ENCODE measurements around the gene DLGAP4.
"Not testable (repeated sequence)": the region's sequence is repeated elsewhere in the genome, so short reads cannot be mapped to it uniquely, and the experiment has no call there.

DLGAP4 gene

DNA sequence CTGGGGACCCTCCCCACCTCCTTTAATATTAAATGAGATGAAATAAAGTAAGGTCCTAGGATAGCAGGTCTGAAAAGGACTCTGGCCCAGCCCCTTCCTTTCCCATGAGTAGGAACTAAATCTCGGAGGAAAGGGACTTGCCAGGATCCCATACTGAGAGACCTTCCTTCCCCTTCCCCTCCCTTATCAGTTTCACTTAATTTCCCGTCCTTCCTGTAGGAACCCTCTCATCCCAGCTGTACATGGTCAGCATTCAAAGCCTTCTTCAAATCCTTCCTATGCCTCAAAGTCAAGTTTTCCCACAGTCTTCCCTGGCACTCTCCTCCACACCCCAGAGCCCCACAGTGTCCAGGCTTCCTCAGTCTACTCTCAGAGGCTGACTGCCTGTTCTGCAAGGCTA lies 163.8 kb downstream of the DLGAP4 start:
- no peaks in the 10 kb centered on the region for H3K27me3 ChIP-seq (ENCODE audit: low read depth, low read length)
- H3K36me3 ChIP-seq (ENCODE audit: control insufficient read depth in 1 of 2, insufficient read depth in 2 of 2, low read length in 2 of 2) = no peaks in the 10 kb centered on the region
- H3K9me3 ChIP-seq (ENCODE audit: control insufficient read depth in 1 of 2, low read length in 2 of 2) = no peaks in the 10 kb centered on the region
- H3K4me3 ChIP-seq (ENCODE audit: low read depth in 1 of 2, low read length in 2 of 2) = no peak overlapping the region
- peak overlapping the region; percentile 25 for H3K27ac ChIP-seq (ENCODE audit: low read length)
- H3K4me1 ChIP-seq (ENCODE audit: control insufficient read depth in 1 of 2, insufficient read depth in 2 of 2, low read length in 2 of 2) = peaks cover 42 to 99% of the 10 kb centered on the region in 2 donors

- Histone ChIP-seq H3K27me3 (ENCODE audit: low read depth, low read length) (no peaks in the 10 kb centered on the region), H3K4me1 (ENCODE audit: control insufficient read depth in 1 of 2, insufficient read depth in 2 of 2, low read length in 2 of 2) (peaks cover 28 to 79% of the 10 kb centered on the region in 2 donors), H3K36me3 (ENCODE audit: control insufficient read depth in 1 of 2, insufficient read depth in 2 of 2, low read length in 2 of 2) (no peaks in the 10 kb centered on the region), H3K9me3 (ENCODE audit: control insufficient read depth in 1 of 2, low read length in 2 of 2) (no peaks in the 10 kb centered on the region), H3K4me3 (ENCODE audit: low read depth in 1 of 2, low read length in 2 of 2) (peak overlapping the region; percentile 27 to 43), H3K27ac (ENCODE audit: low read length) (peak overlapping the region; percentile 83)
These were observed 165.9 kb downstream of the DLGAP4 start for GRCh38 chr20:36471885-36472636.

GRCh38 chr20:36472637-36473090 lies 166.5 kb downstream of the DLGAP4 start:
- no peaks in the 10 kb centered on the region for H3K9me3 ChIP-seq (ENCODE audit: control insufficient read depth in 1 of 2, low read length in 2 of 2)
- peak overlapping the region; percentile 27 to 43 for H3K4me3 ChIP-seq (ENCODE audit: low read depth in 1 of 2, low read length in 2 of 2)
- peaks cover 22 to 73% of the 10 kb centered on the region in 2 donors for H3K4me1 ChIP-seq (ENCODE audit: control insufficient read depth in 1 of 2, insufficient read depth in 2 of 2, low read length in 2 of 2)
- no peaks in the 10 kb centered on the region for H3K27me3 ChIP-seq (ENCODE audit: low read depth, low read length)
- H3K27ac ChIP-seq (ENCODE audit: low read length) = peak overlapping the region; percentile 83
- no peaks in the 10 kb centered on the region for H3K36me3 ChIP-seq (ENCODE audit: control insufficient read depth in 1 of 2, insufficient read depth in 2 of 2, low read length in 2 of 2)

DNA sequence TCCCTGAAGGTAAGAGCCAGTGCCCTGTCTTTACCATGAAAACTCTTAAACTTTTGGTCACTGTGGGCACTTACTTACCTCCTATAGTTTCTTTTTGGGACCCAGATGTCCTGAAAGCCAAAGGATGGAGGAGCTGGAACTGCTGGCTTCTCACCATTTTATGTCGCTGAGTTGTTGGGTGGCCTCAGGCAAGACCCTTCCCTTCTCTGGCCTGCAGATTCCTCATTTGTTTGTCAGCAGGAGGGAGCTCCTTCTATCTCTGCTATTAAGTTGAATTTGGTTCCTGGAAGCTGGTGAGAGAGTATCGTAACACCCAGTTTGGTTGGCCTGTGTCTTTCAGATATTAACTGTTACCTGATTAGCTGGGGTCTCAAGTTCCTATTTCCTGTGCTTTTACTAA lies 167.0 kb downstream of the DLGAP4 start:
- Histone ChIP-seq H3K27me3 (ENCODE audit: low read depth, low read length) (no peaks in the 10 kb centered on the region), H3K36me3 (ENCODE audit: control insufficient read depth in 1 of 2, insufficient read depth in 2 of 2, low read length in 2 of 2) (no peaks in the 10 kb centered on the region), H3K9me3 (ENCODE audit: control insufficient read depth in 1 of 2, low read length in 2 of 2) (no peaks in the 10 kb centered on the region), H3K4me1 (ENCODE audit: control insufficient read depth in 1 of 2, insufficient read depth in 2 of 2, low read length in 2 of 2) (peaks cover 17 to 72% of the 10 kb centered on the region in 2 donors), H3K27ac (ENCODE audit: low read length) (peak overlapping the region; percentile 83), H3K4me3 (ENCODE audit: low read depth in 1 of 2, low read length in 2 of 2) (peak overlapping the region in 1 of 2 donors; percentile 43)

DNA sequence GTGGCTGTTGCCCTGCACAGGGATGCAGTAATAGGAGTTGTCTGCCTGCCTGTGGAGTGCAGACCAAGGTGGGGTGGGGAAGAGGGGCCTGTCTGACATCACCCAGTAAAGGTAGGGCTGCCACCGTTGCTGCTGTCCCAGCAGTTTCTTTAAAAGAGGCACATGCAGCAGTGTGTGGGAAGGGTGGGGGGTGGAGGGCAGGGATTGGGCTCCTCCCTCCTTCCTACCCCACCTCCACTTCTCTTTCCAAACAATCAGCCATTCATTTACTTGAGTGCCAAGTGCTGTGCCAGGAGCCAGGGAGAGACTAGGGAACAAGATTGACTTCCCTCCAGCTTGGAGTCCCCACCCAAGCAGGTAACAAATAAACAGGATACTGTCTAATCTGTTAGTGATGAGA lies 168.4 kb downstream of the DLGAP4 start:
- peaks cover 8 to 69% of the 10 kb centered on the region in 2 donors for H3K4me1 ChIP-seq (ENCODE audit: control insufficient read depth in 1 of 2, insufficient read depth in 2 of 2, low read length in 2 of 2)
- H3K36me3 ChIP-seq (ENCODE audit: control insufficient read depth in 1 of 2, insufficient read depth in 2 of 2, low read length in 2 of 2) = no peaks in the 10 kb centered on the region
- H3K4me3 ChIP-seq (ENCODE audit: low read depth in 1 of 2, low read length in 2 of 2) = no peak overlapping the region
- no peaks in the 10 kb centered on the region for H3K9me3 ChIP-seq (ENCODE audit: control insufficient read depth in 1 of 2, low read length in 2 of 2)
- H3K27me3 ChIP-seq (ENCODE audit: low read depth, low read length) = no peaks in the 10 kb centered on the region
- H3K27ac ChIP-seq (ENCODE audit: low read length) = peak overlapping the region; percentile 27

GRCh38 chr20:36475054-36475453 lies 168.9 kb downstream of the DLGAP4 start:
- Histone ChIP-seq H3K4me1 (ENCODE audit: control insufficient read depth in 1 of 2, insufficient read depth in 2 of 2, low read length in 2 of 2) (peaks cover 8 to 68% of the 10 kb centered on the region in 2 donors), H3K27ac (ENCODE audit: low read length) (peak overlapping the region; percentile 27)
- not testable (repeated sequence) for H3K27me3 ChIP-seq (ENCODE audit: low read depth, low read length); H3K9me3 ChIP-seq (ENCODE audit: control insufficient read depth in 1 of 2, low read length in 2 of 2); H3K36me3 ChIP-seq (ENCODE audit: control insufficient read depth in 1 of 2, insufficient read depth in 2 of 2, low read length in 2 of 2); H3K4me3 ChIP-seq (ENCODE audit: low read depth in 1 of 2, low read length in 2 of 2)

- Histone ChIP-seq H3K4me1 (ENCODE audit: control insufficient read depth in 1 of 2, insufficient read depth in 2 of 2, low read length in 2 of 2) (peaks cover 23 to 67% of the 10 kb centered on the region in 2 donors), H3K27me3 (ENCODE audit: low read depth, low read length) (no peaks in the 10 kb centered on the region), H3K4me3 (ENCODE audit: low read depth in 1 of 2, low read length in 2 of 2) (no peak overlapping the region), H3K9me3 (ENCODE audit: control insufficient read depth in 1 of 2, low read length in 2 of 2) (no peaks in the 10 kb centered on the region), H3K27ac (ENCODE audit: low read length) (no peak overlapping the region), H3K36me3 (ENCODE audit: control insufficient read depth in 1 of 2, insufficient read depth in 2 of 2, low read length in 2 of 2) (peaks cover 0 to 3% of the 10 kb centered on the region in 2 donors)
These were observed 171.3 kb downstream of the DLGAP4 start for GRCh38 chr20:36477475-36477874.

GRCh38 chr20:36478137-36478905 lies 172.2 kb downstream of the DLGAP4 start:
- Histone ChIP-seq H3K4me3 (ENCODE audit: low read depth in 1 of 2, low read length in 2 of 2) (no peak overlapping the region), H3K9me3 (ENCODE audit: control insufficient read depth in 1 of 2, low read length in 2 of 2) (no peaks in the 10 kb centered on the region), H3K36me3 (ENCODE audit: control insufficient read depth in 1 of 2, insufficient read depth in 2 of 2, low read length in 2 of 2) (peaks cover 0 to 3% of the 10 kb centered on the region in 2 donors), H3K27ac (ENCODE audit: low read length) (no peak overlapping the region), H3K27me3 (ENCODE audit: low read depth, low read length) (no peaks in the 10 kb centered on the region), H3K4me1 (ENCODE audit: control insufficient read depth in 1 of 2, insufficient read depth in 2 of 2, low read length in 2 of 2) (peaks cover 25 to 67% of the 10 kb centered on the region in 2 donors)

DNA sequence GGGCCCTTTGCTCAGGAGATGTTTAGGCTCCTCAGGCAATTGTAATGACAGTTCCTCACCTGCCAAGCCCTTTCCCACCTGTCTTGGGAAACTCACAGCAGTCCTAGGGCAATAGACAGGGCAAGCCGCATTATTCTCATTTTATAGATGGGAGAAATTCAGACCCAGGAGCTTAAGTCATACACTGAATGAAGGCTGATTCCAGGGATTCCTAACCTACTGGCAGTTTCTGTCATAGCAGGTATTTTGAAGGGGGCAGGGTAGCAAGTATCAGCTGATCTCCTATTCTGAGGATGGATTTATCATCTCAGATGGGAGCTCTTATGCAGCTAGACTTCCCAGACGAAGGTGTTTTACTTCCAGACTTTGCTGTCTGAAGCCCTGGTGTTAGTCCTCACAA lies 173.8 kb downstream of the DLGAP4 start:
- Histone ChIP-seq H3K36me3 (ENCODE audit: control insufficient read depth in 1 of 2, insufficient read depth in 2 of 2, low read length in 2 of 2) (peaks cover 0 to 3% of the 10 kb centered on the region in 2 donors), H3K4me3 (ENCODE audit: low read depth in 1 of 2, low read length in 2 of 2) (no peak overlapping the region), H3K4me1 (ENCODE audit: control insufficient read depth in 1 of 2, insufficient read depth in 2 of 2, low read length in 2 of 2) (peaks cover 26 to 63% of the 10 kb centered on the region in 2 donors), H3K27me3 (ENCODE audit: low read depth, low read length) (no peaks in the 10 kb centered on the region), H3K9me3 (ENCODE audit: control insufficient read depth in 1 of 2, low read length in 2 of 2) (no peaks in the 10 kb centered on the region), H3K27ac (ENCODE audit: low read length) (no peak overlapping the region)

GRCh38 chr20:36480456-36481048 lies 174.4 kb downstream of the DLGAP4 start:
- H3K4me3 ChIP-seq (ENCODE audit: low read depth in 1 of 2, low read length in 2 of 2) = no peak overlapping the region
- H3K27ac ChIP-seq (ENCODE audit: low read length) = no peak overlapping the region
- H3K4me1 ChIP-seq (ENCODE audit: control insufficient read depth in 1 of 2, insufficient read depth in 2 of 2, low read length in 2 of 2) = peaks cover 26 to 64% of the 10 kb centered on the region in 2 donors
- no peaks in the 10 kb centered on the region for H3K9me3 ChIP-seq (ENCODE audit: control insufficient read depth in 1 of 2, low read length in 2 of 2)
- H3K36me3 ChIP-seq (ENCODE audit: control insufficient read depth in 1 of 2, insufficient read depth in 2 of 2, low read length in 2 of 2) = peaks cover 0 to 3% of the 10 kb centered on the region in 2 donors
- H3K27me3 ChIP-seq (ENCODE audit: low read depth, low read length) = no peaks in the 10 kb centered on the region

GRCh38 chr20:36481380-36482043 lies 175.4 kb downstream of the DLGAP4 start:
- Histone ChIP-seq H3K4me3 (ENCODE audit: low read depth in 1 of 2, low read length in 2 of 2) (no peak overlapping the region), H3K9me3 (ENCODE audit: control insufficient read depth in 1 of 2, low read length in 2 of 2) (no peaks in the 10 kb centered on the region), H3K27me3 (ENCODE audit: low read depth, low read length) (no peaks in the 10 kb centered on the region), H3K4me1 (ENCODE audit: control insufficient read depth in 1 of 2, insufficient read depth in 2 of 2, low read length in 2 of 2) (peaks cover 26 to 73% of the 10 kb centered on the region in 2 donors), H3K27ac (ENCODE audit: low read length) (no peak overlapping the region), H3K36me3 (ENCODE audit: control insufficient read depth in 1 of 2, insufficient read depth in 2 of 2, low read length in 2 of 2) (peaks cover 0 to 3% of the 10 kb centered on the region in 2 donors)
